Measurements from ENCODE around the gene UNC13C.

The UNC13C gene

DNA sequence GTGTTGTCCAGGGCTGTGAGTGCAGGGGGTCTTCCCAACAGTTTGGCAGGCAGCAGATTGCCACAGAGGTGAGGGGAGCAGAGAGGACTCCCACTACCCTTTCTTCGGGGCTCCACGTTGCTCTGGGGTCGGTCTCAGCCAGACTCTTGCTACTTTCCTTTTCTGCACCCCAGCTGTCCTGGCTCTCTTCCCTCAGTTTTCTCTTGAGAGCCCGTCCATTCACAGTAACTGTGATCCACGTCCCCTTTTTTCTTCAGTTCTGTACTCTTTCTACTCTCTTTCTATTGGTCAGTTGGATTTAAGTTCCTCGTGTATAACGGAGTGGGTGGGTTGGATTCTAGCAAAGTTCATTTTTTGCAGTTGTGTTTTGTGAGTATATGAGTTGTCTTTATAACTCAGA is 105.8 kb downstream of the UNC13C start:
- no peak overlapping the region for H3K4me3 ChIP-seq (ENCODE audit: low read length)
- no peak for TF ChIP-seq CTCF (conservative IDR thresholded peaks at IDR 0.05; ENCODE audit: low read length)

GRCh38 chr15:54088837-54089236 is 110.6 kb downstream of the UNC13C start:
- DNase-seq (ENCODE audit: low read depth): no peak
- no peak overlapping the region for H3K4me3 ChIP-seq (ENCODE audit: low read length)
- no peak for TF ChIP-seq CTCF (conservative IDR thresholded peaks at IDR 0.05; ENCODE audit: low read length)

More for the DNA sequence above, 105.8 kb downstream of the UNC13C start:
- no peak for DNase-seq (ENCODE audit: low read depth)

- DNase-seq (ENCODE audit: low read depth): no peak
- TF ChIP-seq CTCF (conservative IDR thresholded peaks at IDR 0.05; ENCODE audit: low read length): no peak
Observed at GRCh38 chr15:54089776-54090175, 111.5 kb downstream of the UNC13C start.

GRCh38 chr15:54091651-54092050 is 113.4 kb downstream of the UNC13C start:
- TF ChIP-seq CTCF (conservative IDR thresholded peaks at IDR 0.05; ENCODE audit: low read length): no peak
- no peak for DNase-seq (ENCODE audit: low read depth)

More at GRCh38 chr15:54089776-54090175, 111.5 kb downstream of the UNC13C start:
- no peak overlapping the region for H3K4me3 ChIP-seq (ENCODE audit: low read length)

GRCh38 chr15:54094661-54095060 is 116.4 kb downstream of the UNC13C start:
- no peak for TF ChIP-seq CTCF (conservative IDR thresholded peaks at IDR 0.05; ENCODE audit: low read length)
- DNase-seq (ENCODE audit: low read depth): no peak
- no peak overlapping the region for H3K4me3 ChIP-seq (ENCODE audit: low read length)

More at GRCh38 chr15:54091651-54092050, 113.4 kb downstream of the UNC13C start:
- H3K4me3 ChIP-seq (ENCODE audit: low read length): no peak overlapping the region

- H3K4me3 ChIP-seq (ENCODE audit: low read length): no peak overlapping the region
Observed at GRCh38 chr15:54097019-54097418, 118.8 kb downstream of the UNC13C start.

More at GRCh38 chr15:54097019-54097418, 118.8 kb downstream of the UNC13C start:
- DNase-seq (ENCODE audit: low read depth): no peak
- no peak for TF ChIP-seq CTCF (conservative IDR thresholded peaks at IDR 0.05; ENCODE audit: low read length)
